ENCODE results near the gene CISTR. TPM values are rescaled to one million over a fixed set of nuclear protein-coding genes. Genes with fewer than 3 reads are reported as not detected.
A peak's percentile ranks its signal among the peaks of the same experiment; 100 is the strongest.

CISTR gene
- total RNA-seq, 1 donor from 2014 or later = not detected

DNA sequence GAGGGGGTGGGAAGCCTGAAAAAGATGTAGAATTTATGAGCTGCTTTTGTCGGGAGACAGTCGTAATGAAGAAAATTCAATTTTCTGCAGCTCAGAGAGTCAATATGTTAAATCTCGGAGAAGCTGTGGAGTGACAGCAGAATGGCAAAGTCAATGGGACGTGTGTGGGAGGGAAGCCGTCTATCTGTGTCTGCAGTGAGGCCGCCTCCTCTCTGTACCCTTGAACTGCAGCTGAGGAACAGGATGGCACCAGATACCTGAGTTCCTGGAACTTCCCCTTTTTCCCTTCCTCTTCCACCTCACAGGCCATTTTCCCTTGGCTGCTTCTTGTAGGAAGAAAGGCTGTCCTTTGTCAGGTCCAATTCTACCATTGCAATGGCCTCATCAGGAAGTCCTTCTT, 15.2 kb downstream of the CISTR start:
- Histone ChIP-seq H3K27me3 (ENCODE audit: control insufficient read depth, insufficient read depth, low read length) (peaks cover 40% of the 10 kb centered on the region), H3K4me3 (ENCODE audit: low read depth, low read length) (no peak overlapping the region), H3K36me3 (ENCODE audit: control insufficient read depth, insufficient read depth, low read length) (no peaks in the 10 kb centered on the region)
- no peak for DNase-seq (ENCODE audit: low read depth)
- no peak for TF ChIP-seq CTCF (IDR thresholded peaks at IDR 0.05; ENCODE audit: insufficient read depth, low read length, severe bottlenecking)
- FAIRE-seq = no peak

GRCh38 chr12:53735556-53735955, 16.2 kb downstream of the CISTR start:
- FAIRE-seq (no peak), DNase-seq (ENCODE audit: low read depth) (no peak)
- Histone ChIP-seq H3K27me3 (ENCODE audit: control insufficient read depth, insufficient read depth, low read length) (peaks cover 36% of the 10 kb centered on the region), H3K36me3 (ENCODE audit: control insufficient read depth, insufficient read depth, low read length) (no peaks in the 10 kb centered on the region), H3K4me3 (ENCODE audit: low read depth, low read length) (no peak overlapping the region)
- TF ChIP-seq CTCF (IDR thresholded peaks at IDR 0.05; ENCODE audit: insufficient read depth, low read length, severe bottlenecking) = no peak

DNA sequence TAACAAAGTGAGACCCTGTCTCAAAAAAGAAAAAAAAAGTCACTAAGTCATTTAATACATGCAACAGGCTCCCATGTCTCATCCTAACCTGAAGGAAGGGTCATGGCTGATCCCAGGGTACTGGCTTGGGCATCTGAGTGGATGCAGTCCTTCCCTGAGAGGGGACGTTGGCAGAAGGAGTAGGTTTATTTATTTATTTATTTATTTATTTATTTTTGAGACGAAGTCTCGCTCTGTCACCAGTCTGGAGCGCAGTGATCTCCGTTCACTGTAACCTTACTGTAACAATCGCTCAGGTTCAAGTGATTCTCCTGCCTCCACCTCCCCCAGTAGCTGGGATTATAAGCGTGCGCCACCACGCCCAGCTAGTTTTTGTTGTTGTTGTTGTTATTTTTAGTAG, 17.4 kb downstream of the CISTR start:
- peaks cover 29% of the 10 kb centered on the region for H3K27me3 ChIP-seq (ENCODE audit: control insufficient read depth, insufficient read depth, low read length)
- FAIRE-seq = no peak
- H3K36me3 ChIP-seq (ENCODE audit: control insufficient read depth, insufficient read depth, low read length) = no peaks in the 10 kb centered on the region

GRCh38 chr12:53733807-53734200, 18.0 kb downstream of the CISTR start:
- FAIRE-seq (no peak), DNase-seq (ENCODE audit: low read depth) (no peak)
- peaks cover 23% of the 10 kb centered on the region for H3K27me3 ChIP-seq (ENCODE audit: control insufficient read depth, insufficient read depth, low read length)
- no peak overlapping the region for H3K4me3 ChIP-seq (ENCODE audit: low read depth, low read length)
- no peaks in the 10 kb centered on the region for H3K36me3 ChIP-seq (ENCODE audit: control insufficient read depth, insufficient read depth, low read length)
- TF ChIP-seq CTCF (IDR thresholded peaks at IDR 0.05; ENCODE audit: insufficient read depth, low read length, severe bottlenecking) = no peak

More for the DNA sequence above, 17.4 kb downstream of the CISTR start:
- no peak overlapping the region for H3K4me3 ChIP-seq (ENCODE audit: low read depth, low read length)
- no peak for TF ChIP-seq CTCF (IDR thresholded peaks at IDR 0.05; ENCODE audit: insufficient read depth, low read length, severe bottlenecking)
- no peak for DNase-seq (ENCODE audit: low read depth)

GRCh38 chr12:53733051-53733806, 18.6 kb downstream of the CISTR start:
- Histone ChIP-seq H3K4me3 (ENCODE audit: low read depth, low read length) (no peak overlapping the region), H3K27me3 (ENCODE audit: control insufficient read depth, insufficient read depth, low read length) (peaks cover 17% of the 10 kb centered on the region), H3K36me3 (ENCODE audit: control insufficient read depth, insufficient read depth, low read length) (no peaks in the 10 kb centered on the region)
- no peak for DNase-seq (ENCODE audit: low read depth)
- FAIRE-seq = no peak
- TF ChIP-seq CTCF (IDR thresholded peaks at IDR 0.05; ENCODE audit: insufficient read depth, low read length, severe bottlenecking) = no peak

DNA sequence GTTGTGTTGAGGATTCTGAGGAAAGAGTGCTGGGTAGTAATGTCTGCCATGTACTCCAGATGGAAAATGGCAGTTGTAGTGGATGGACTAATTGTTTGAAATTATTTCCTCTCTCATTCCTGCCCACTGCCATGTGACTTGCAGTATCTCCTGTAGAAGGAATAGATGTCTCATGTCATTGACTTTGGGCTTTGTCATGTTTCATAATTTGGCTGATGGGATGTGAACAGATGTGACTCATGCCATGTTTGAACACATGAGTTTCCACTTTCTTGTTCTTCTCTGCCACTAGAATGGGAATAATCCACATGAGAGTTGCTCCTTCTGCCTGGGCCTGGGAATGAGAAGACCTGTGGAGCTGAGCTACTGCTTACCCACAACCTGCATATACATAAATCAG, 22.1 kb downstream of the CISTR start:
- H3K36me3 ChIP-seq (ENCODE audit: control insufficient read depth, insufficient read depth, low read length) = no peaks in the 10 kb centered on the region
- FAIRE-seq (no peak), DNase-seq (ENCODE audit: low read depth) (peak; percentile 66)
- no peak overlapping the region for H3K4me3 ChIP-seq (ENCODE audit: low read depth, low read length)
- TF ChIP-seq CTCF (IDR thresholded peaks at IDR 0.05; ENCODE audit: insufficient read depth, low read length, severe bottlenecking) = no peak
- H3K27me3 ChIP-seq (ENCODE audit: control insufficient read depth, insufficient read depth, low read length) = no peaks in the 10 kb centered on the region
